H1 (cell line): ENCODE data around the gene RBM47.

Source experiments
- ATF2 ChIP-seq: IDR thresholded peaks from 2 replicates; pipeline ENCODE4 v1.6.1; 2012; ENCODE audit warnings: low read length, inconsistent platforms
- BACH1 ChIP-seq: IDR thresholded peaks from 2 replicates; pipeline ENCODE4 v1.6.1; 2012; ENCODE audit warnings: low read length, improper control_type of control experiment
- CTCF ChIP-seq, 3 experiments: IDR thresholded peaks; 1 replicate in 2 of 3; 2 replicates in 1 of 3; pipeline versions ENCODE4 v1.5.1 to v1.6.1; 2011; ENCODE audit warnings: low read length in 3 of 3, mild to moderate bottlenecking in 3 of 3, inconsistent platforms in 2 of 3, low read depth in 1 of 3, moderate library complexity in 1 of 3; ENCODE audit not compliant: insufficient read depth in 1 of 3; ENCODE audit errors: control extremely low read depth in 1 of 3
- EZH2 ChIP-seq: fragments of 200-600 bp; sonication (generic); IDR thresholded peaks from 2 replicates; pipeline ENCODE4 v1.7.1; 2012; ENCODE audit warnings: low read depth, mild to moderate bottlenecking, moderate library complexity, low read length, inconsistent platforms; ENCODE audit not compliant: severe bottlenecking
- POLR2A ChIP-seq, 2 experiments: IDR thresholded peaks; 1 replicate in 1 of 2; 2 replicates in 1 of 2; pipeline ENCODE4 v1.6.1; 2011; ENCODE audit warnings: low read depth in 2 of 2, low read length in 2 of 2, mild to moderate bottlenecking in 2 of 2; ENCODE audit errors: control extremely low read depth in 1 of 2
- RAD21 ChIP-seq, 2 experiments: IDR thresholded peaks in 1 of 2; conservative IDR thresholded peaks in 1 of 2; 2 replicates each; pipeline ENCODE4 v1.6.1; 2011; ENCODE audit warnings: low read depth in 2 of 2, low read length in 2 of 2, improper control_type of control experiment in 1 of 2, inconsistent platforms in 1 of 2, mild to moderate bottlenecking in 1 of 2, moderate library complexity in 1 of 2
- SIN3A ChIP-seq, 2 experiments: IDR thresholded peaks in 1 of 2; conservative IDR thresholded peaks in 1 of 2; 2 replicates each; pipeline ENCODE4 v1.6.1; 2011 to 2012; ENCODE audit warnings: low read length in 2 of 2, improper control_type of control experiment in 1 of 2, low read depth in 1 of 2, mild to moderate bottlenecking in 1 of 2
- TAF1 ChIP-seq: IDR thresholded peaks from 2 replicates; pipeline ENCODE4 v1.6.1; 2011; ENCODE audit warnings: mild to moderate bottlenecking, low read depth, low read length

GRCh38 chr4:40414673-40415072 is 215.0 kb downstream of the RBM47 start:
- TF ChIP-seq BACH1 = no peak
- TF ChIP-seq CTCF (IDR thresholded peaks at IDR 0.05; ENCODE audit: control extremely low read depth in 1 of 3, insufficient read depth in 1 of 3, low read depth in 1 of 3, low read length in 3 of 3) = no peak
- no peak for TF ChIP-seq ATF2
- TF ChIP-seq SIN3A (conservative IDR thresholded peaks at IDR 0.05 in 1 of 2, IDR thresholded peaks at IDR 0.05 in 1 of 2; ENCODE audit: low read depth in 1 of 2, low read length in 2 of 2) = no peak
- TF ChIP-seq EZH2 = no peak
- no peak for TF ChIP-seq TAF1
- TF ChIP-seq POLR2A (IDR thresholded peaks at IDR 0.05; ENCODE audit: control extremely low read depth in 1 of 2, low read depth in 2 of 2, low read length in 2 of 2) = no peak
- TF ChIP-seq RAD21 (IDR thresholded peaks at IDR 0.05 in 1 of 2, conservative IDR thresholded peaks at IDR 0.05 in 1 of 2; ENCODE audit: low read depth in 2 of 2, low read length in 2 of 2) = no peak
